Activated CD4-positive, alpha-beta T cell treated with anti-CD3 and anti-CD28 coated beads, Interleukin-2, Interleukin-4, amounts not matched to agents 100 ng/mL and 50 ng/mL, durations not matched to agents 16 hours and 8 hours (primary cell): ENCODE measurements around the gene FOXP2.
A peak's percentile ranks its signal among the peaks of the same experiment; 100 is the strongest.
"Not testable (repeated sequence)": the region's sequence is repeated elsewhere in the genome, so short reads cannot be mapped to it uniquely, and the experiment has no call there.

ENCODE experiments used
- DNase-seq: peaks from one replicate; pipeline ENCODE4 v3.0.0-alpha.2; 2020; ENCODE audit warnings: low spot score

Gene FOXP2

GRCh38 chr7:114422507-114423501 is 8.2 kb downstream of the FOXP2 start:
- no peak for DNase-seq

DNA sequence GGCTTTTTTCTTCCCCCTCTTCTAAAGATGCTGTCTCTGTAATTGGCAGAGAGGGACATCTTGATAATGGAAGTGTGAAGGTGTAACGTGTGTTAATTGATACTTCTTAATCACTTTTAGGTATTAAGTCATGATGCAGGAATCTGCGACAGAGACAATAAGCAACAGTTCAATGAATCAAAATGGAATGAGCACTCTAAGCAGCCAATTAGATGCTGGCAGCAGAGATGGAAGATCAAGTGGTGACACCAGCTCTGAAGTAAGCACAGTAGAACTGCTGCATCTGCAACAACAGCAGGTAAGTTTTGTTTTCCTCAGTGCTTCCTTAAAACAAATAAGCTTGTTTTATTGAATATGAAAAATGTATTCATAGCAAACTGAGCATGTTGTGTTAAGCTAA is 11.8 kb downstream of the FOXP2 start:
- no peak for DNase-seq

- peak; percentile 9 for DNase-seq
These were observed 12.2 kb downstream of the FOXP2 start for GRCh38 chr7:114426824-114427223.

DNA sequence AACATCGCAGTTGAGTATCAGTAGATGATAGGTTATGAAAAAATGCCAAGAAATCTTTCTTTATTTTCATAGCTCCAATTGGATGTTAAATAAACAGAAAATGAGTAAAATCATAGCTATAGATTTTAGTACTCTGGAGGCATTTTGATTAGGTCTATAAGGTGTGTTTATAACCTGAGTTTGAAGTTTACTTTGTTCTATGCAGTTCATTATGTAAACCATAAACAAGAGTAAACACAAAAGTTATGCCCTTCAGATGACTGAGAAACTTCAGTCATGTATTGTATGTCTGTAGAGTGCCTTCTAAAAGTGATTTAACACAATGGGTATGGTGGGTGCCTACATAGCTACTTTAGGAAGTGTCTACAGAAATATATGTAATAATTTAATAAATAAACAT is 13.6 kb downstream of the FOXP2 start:
- no peak for DNase-seq

GRCh38 chr7:114431189-114431588 is 16.6 kb downstream of the FOXP2 start:
- no peak for DNase-seq

DNA sequence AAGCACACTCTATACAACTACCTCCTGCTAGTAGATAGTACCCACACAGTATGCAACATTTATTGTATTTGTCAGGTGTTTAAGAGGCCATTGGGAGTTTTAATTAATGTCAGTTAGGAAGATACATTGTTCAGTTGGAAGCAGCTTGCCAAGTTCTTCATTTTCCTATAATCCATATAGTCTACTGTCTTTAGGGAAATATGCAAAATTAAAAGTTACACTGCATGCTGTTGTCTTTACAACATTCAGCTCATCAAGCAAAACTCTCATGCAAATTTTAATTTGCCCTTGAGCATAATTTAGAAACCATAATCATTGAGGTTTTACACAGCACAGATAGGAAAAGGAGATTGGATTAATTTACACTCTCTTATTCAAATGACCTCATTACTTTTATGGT is 17.4 kb downstream of the FOXP2 start:
- DNase-seq, result no peak

GRCh38 chr7:114432703-114433102 is 18.1 kb downstream of the FOXP2 start:
- no peak for DNase-seq

DNA sequence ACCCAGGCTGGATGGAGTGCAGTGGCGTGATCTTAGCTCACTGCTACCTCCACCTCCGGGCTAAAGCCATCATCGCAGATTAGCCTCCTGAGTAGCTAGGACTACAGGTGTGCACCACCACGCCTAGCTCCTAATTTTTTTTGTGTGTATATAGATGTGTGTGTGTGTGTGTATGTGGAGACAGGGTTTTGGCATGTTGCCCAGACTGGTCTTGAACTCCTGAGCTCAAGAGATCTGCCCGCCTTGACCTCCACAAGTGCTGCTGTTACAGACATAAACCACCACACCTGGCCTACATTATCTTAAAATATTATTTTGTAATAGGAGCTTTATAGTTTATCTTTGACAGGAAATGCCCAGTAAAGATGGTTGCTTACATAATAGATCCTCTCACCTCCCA is 25.0 kb downstream of the FOXP2 start:
- no peak for DNase-seq

DNA sequence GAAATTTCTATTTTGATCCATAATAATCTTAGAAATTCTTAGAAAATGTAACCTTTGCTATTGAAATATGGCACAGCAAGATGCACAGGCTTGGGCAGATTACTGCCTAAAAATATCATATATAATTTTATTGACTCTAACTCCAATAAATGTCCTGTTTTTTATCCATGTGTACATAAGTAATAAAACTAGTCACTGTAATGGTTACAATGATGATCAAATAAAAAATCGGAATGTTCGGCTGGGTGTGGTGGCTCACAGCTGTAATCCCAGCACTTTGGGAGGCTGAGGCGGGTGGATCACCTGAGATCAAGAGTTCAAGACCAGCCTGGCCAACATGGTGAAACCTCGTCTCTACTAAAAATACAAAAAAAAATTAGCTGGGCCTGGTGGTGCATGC is 26.3 kb downstream of the FOXP2 start:
- DNase-seq, result not testable (repeated sequence)

DNA sequence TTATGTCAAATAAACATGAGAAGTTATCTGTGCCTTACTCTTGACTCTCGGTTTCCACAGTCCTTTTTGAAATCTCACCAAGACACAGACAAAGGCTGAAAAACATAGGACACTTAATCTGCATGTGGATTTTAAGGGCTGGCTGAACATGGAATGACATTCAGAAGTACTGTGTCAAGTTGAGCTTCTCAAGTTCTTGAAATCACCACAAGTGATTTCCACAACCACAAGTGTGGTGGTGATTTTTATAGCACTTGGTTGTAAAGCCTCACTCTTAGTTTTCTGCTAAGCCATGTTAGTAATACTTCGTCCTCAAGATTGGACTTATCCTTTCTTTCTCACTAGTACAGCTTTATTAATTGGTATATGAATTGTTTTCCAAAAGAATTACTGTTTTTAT is 29.6 kb downstream of the FOXP2 start:
- no peak for DNase-seq

GRCh38 chr7:114450431-114450830 is 35.8 kb downstream of the FOXP2 start:
- no peak for DNase-seq

GRCh38 chr7:114459574-114459973 is 45.0 kb downstream of the FOXP2 start:
- DNase-seq, result no peak

GRCh38 chr7:114460021-114460420 is 45.4 kb downstream of the FOXP2 start:
- DNase-seq, result no peak

DNA sequence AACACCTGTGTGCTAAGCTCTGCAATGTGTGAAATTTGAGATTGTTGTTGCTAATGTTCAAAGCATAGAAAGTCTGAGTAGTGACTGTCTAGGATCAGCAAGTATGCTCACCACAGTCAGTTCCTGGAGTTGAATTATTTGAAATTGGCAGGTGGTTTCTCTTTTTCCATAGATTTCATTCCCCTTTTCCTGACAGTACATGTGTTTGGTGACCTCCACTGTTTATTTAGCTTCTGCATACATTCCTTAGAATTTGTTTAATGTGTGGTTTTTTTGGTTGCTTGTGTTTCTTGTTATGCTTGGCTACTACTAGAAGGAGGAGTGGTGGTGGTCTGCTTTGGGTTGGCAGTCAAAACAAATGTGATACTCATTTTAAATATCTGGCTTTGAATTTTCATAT is 52.3 kb downstream of the FOXP2 start:
- DNase-seq, result no peak

DNA sequence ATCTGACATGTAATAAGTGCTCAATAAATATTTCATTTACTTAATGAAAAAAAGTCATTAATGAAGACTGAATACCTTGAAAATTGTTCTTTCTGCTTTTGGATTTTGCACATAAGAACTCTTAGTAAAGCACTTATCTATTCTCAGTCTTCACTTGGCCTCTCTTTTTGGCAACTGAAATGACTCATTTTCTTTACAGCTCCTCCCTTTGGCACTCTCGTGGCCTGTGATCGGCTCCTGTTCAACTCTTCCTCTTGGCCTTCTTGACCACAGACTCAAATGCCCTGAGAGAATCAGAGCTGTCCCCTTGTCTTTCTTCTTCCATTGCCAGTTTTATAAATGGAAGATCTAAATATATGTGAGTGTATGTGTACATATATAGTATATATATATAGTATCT is 54.2 kb downstream of the FOXP2 start:
- peak; percentile 15 for DNase-seq

GRCh38 chr7:114472896-114473512 is 58.4 kb downstream of the FOXP2 start:
- DNase-seq, result no peak

- peak; percentile 14 for DNase-seq
These were observed 63.8 kb downstream of the FOXP2 start for GRCh38 chr7:114478384-114478783.

- DNase-seq, result no peak
These were observed 67.4 kb downstream of the FOXP2 start for GRCh38 chr7:114481999-114482398.

- no peak for DNase-seq
These were observed 69.6 kb downstream of the FOXP2 start for GRCh38 chr7:114484226-114484625.

GRCh38 chr7:114487174-114487573 is 72.6 kb downstream of the FOXP2 start:
- no peak for DNase-seq

- no peak for DNase-seq
These were observed 74.1 kb downstream of the FOXP2 start for GRCh38 chr7:114488696-114489095.

DNA sequence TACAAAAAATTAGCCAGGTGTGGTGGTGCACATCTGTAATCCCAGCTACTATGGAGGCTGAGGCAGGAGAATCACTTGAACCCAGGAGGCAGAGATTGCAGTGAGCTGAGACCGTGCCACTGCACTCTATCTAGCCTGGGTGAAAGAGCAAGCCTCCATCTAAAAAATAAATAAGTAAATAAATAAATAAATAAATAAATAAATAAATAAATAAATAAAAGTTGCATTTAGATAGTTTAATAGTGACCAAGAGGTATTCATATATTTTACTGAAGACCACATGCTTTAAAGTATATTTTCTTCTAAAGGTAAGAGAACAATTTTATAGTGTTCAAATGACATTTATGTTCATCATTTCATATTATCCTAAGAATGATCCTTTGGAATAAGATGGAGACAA is 82.9 kb downstream of the FOXP2 start:
- DNase-seq, result not testable (repeated sequence)

GRCh38 chr7:114502454-114503254 is 88.0 kb downstream of the FOXP2 start:
- no peak for DNase-seq
